Activated naive CD8-positive, alpha-beta T cell treated with anti-CD3 and anti-CD28 coated beads, Interleukin-2, amount 50 U/mL, for 24 hours (primary cell): ENCODE data around the gene MPEG1.

Experiments used
- ATAC-seq: fragments of 150-1000 bp; cut with Tn5 transposase; one replicate; pipeline ENCODE4 v1.10.0; 2021
- DNase-seq: peaks from one replicate; pipeline ENCODE4 v3.0.0; 2021
- H3K27ac Mint-ChIP-seq: one replicate; pipeline ENCODE4 v1.8.0; 2021; ENCODE audit warnings: mild to moderate bottlenecking, mixed read lengths
- H3K27me3 Mint-ChIP-seq: one replicate; pipeline ENCODE4 v1.8.0; 2021; ENCODE audit warnings: mixed read lengths
- H3K36me3 Mint-ChIP-seq: one replicate; pipeline ENCODE4 v1.8.0; 2021; ENCODE audit warnings: low read depth, mixed read lengths
- H3K4me1 Mint-ChIP-seq: one replicate; pipeline ENCODE4 v1.8.0; 2021; ENCODE audit warnings: mixed read lengths
- H3K4me3 Mint-ChIP-seq: one replicate; pipeline ENCODE4 v1.8.0; 2021; ENCODE audit warnings: mild to moderate bottlenecking, moderate library complexity, mixed read lengths
- H3K9me3 Mint-ChIP-seq: one replicate; pipeline ENCODE4 v1.8.0; 2021; ENCODE audit warnings: mixed read lengths

MPEG1 gene

DNA sequence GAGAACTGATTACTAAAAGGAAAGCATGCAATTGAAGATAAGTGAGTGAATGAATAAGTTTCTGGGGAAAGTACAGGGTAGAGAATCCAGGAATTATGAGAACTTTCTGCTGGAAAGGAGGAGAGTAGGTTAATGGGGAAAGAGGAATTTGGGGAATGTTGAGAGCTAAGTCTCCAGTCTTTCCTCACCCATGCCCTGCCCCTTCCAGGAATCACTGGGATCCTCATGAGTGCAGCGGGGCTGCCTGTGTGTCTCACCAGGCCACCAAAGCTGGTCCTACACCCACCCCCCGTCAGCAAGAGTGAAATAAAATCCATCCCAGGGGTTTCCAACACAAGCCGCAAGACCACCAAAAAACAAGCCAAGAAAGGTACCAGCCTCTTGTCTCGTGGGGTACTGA lies 23.8 kb downstream of the MPEG1 start:
- Mint-ChIP-seq H3K9me3 (no peaks in the 10 kb centered on the region), H3K4me1 (no peaks in the 10 kb centered on the region)
- no peak for ATAC-seq

DNA sequence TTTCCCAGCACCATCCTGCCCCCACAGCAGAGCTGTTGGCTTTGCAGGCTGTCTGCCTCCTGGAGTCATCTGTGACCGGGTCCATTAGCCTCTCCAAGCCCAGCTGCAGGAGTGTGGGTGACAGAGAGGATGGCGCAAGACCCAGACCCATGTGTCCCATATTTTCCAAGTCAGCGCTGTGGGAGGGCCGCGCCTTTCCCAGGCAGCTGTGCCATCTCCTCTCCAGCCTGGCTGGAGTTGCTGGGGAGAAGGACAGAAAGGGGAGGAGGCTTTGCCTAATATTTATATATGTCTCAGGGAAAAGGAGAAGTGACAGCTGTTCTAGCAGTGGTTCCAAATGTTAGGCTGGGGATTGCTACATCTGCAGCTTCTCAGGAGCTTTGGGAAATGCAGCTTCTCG lies 25.1 kb downstream of the MPEG1 start:
- no peaks in the 10 kb centered on the region for H3K36me3 Mint-ChIP-seq
- H3K4me3 Mint-ChIP-seq = no peak overlapping the region

More for the DNA sequence above, 23.8 kb downstream of the MPEG1 start:
- no peak overlapping the region for H3K4me3 Mint-ChIP-seq
- no peak for DNase-seq
- H3K27me3 Mint-ChIP-seq = no peaks in the 10 kb centered on the region
- no peak overlapping the region for H3K27ac Mint-ChIP-seq
- no peaks in the 10 kb centered on the region for H3K36me3 Mint-ChIP-seq

GRCh38 chr11:59187035-59187434 lies 25.7 kb downstream of the MPEG1 start:
- Mint-ChIP-seq H3K4me3 (no peak overlapping the region), H3K36me3 (no peaks in the 10 kb centered on the region), H3K9me3 (no peaks in the 10 kb centered on the region), H3K27me3 (no peaks in the 10 kb centered on the region), H3K27ac (no peak overlapping the region), H3K4me1 (no peaks in the 10 kb centered on the region)
- DNase-seq (no peak), ATAC-seq (no peak)

More for the DNA sequence above, 25.1 kb downstream of the MPEG1 start:
- H3K27me3 Mint-ChIP-seq = no peaks in the 10 kb centered on the region
- no peaks in the 10 kb centered on the region for H3K4me1 Mint-ChIP-seq
- no peak for DNase-seq
- no peak overlapping the region for H3K27ac Mint-ChIP-seq
- ATAC-seq = no peak
- H3K9me3 Mint-ChIP-seq = no peaks in the 10 kb centered on the region

- Mint-ChIP-seq H3K27ac (no peak overlapping the region), H3K4me1 (no peaks in the 10 kb centered on the region), H3K4me3 (no peak overlapping the region), H3K27me3 (no peaks in the 10 kb centered on the region), H3K9me3 (no peaks in the 10 kb centered on the region), H3K36me3 (no peaks in the 10 kb centered on the region)
- peak; percentile 44 for ATAC-seq
- DNase-seq = peak; percentile 61
These were observed 26.6 kb downstream of the MPEG1 start for GRCh38 chr11:59186130-59186594.

DNA sequence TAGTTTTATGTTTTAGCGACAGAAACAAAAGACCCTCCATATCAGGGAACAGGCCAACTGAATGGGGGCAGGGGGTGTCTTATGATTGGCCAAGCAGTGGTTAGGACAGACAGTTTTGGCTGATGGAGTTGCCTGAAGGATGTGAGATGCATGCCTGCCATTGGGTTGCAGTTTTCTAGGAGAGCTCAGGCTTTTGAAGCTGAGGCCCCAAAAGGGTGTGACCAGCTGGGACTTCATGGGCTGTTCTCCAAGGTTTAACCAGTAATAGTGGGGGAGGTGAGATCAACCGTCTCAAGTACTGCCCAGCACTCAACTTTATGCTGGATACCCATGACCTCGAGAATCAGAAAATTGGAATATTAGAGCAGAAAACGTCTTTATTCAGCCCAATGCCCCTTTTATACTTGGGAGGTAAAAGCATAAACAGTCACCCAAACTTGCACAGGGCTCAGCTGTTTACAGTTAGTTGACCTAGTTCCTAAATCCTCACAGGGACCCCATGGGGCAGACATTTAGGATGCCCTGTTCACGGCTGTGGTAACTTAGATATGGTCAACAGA lies 27.3 kb downstream of the MPEG1 start:
- ATAC-seq (no peak), DNase-seq (no peak)
- Mint-ChIP-seq H3K4me1 (no peaks in the 10 kb centered on the region), H3K27ac (no peak overlapping the region), H3K4me3 (no peak overlapping the region), H3K9me3 (no peaks in the 10 kb centered on the region), H3K36me3 (no peaks in the 10 kb centered on the region), H3K27me3 (no peaks in the 10 kb centered on the region)

DNA sequence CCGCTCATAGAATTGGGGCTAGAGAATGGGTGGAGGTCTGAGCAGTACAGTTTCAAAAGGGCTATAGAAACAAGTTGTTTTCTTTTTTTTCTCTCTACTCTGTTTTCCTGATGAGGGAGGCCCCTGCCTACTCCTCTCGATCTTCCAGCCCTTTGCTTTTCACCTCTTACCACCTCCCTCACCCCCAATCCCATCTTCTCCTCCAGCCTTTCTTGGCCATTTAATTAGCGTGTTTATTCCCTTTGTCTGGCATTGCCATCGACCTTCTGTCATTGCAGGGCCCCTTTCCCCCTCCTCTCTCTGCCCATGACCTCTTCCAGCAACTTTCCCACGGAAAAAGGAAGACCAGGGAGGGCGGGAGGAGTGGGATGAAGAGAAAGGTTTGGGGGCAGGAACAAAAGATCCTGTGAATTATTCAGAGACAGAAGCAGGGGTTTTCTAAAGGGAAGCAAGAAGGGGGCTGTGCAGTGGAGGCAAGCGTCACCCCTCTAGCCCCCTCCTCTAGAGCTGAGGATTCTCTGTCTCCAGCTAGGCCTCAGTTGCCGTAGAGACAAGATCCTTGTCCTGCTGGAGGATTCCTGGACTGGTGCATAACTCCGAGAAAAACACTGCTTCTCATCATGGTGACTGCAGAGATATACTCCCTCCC lies 27.9 kb downstream of the MPEG1 start:
- DNase-seq (no peak), ATAC-seq (no peak)
- H3K9me3 Mint-ChIP-seq = no peaks in the 10 kb centered on the region
- H3K4me1 Mint-ChIP-seq = no peaks in the 10 kb centered on the region
- H3K27me3 Mint-ChIP-seq = no peaks in the 10 kb centered on the region
- H3K27ac Mint-ChIP-seq = no peak overlapping the region
- H3K4me3 Mint-ChIP-seq = no peak overlapping the region
- no peaks in the 10 kb centered on the region for H3K36me3 Mint-ChIP-seq

DNA sequence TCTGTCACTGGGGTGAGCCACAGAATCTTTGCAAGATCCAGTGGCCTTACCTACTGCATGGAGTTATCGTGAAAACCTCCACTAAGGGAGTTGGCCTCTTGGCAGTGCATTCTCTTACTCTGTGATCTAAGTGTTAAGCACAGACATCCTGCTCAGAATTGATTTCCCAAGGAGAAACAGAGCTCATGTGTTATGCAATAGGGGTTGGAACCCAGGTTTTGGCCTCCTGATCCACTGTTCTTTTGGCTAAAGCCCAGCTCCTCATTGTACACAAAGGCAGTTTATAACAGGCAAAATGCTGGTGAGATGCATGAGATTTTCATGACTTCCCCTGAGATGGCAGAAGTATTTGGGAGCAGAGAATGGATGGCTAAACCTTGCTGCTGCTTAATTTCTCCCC lies 29.0 kb downstream of the MPEG1 start:
- Mint-ChIP-seq H3K36me3 (no peaks in the 10 kb centered on the region), H3K27ac (no peak overlapping the region), H3K27me3 (no peaks in the 10 kb centered on the region), H3K9me3 (no peaks in the 10 kb centered on the region), H3K4me1 (no peaks in the 10 kb centered on the region), H3K4me3 (no peak overlapping the region)
- ATAC-seq (no peak), DNase-seq (no peak)

- H3K27me3 Mint-ChIP-seq = no peaks in the 10 kb centered on the region
- H3K36me3 Mint-ChIP-seq = no peaks in the 10 kb centered on the region
- ATAC-seq (no peak), DNase-seq (no peak)
- no peak overlapping the region for H3K4me3 Mint-ChIP-seq
- no peaks in the 10 kb centered on the region for H3K9me3 Mint-ChIP-seq
- H3K4me1 Mint-ChIP-seq = no peaks in the 10 kb centered on the region
- H3K27ac Mint-ChIP-seq = no peak overlapping the region
These were observed 30.1 kb downstream of the MPEG1 start for GRCh38 chr11:59182457-59183151.

DNA sequence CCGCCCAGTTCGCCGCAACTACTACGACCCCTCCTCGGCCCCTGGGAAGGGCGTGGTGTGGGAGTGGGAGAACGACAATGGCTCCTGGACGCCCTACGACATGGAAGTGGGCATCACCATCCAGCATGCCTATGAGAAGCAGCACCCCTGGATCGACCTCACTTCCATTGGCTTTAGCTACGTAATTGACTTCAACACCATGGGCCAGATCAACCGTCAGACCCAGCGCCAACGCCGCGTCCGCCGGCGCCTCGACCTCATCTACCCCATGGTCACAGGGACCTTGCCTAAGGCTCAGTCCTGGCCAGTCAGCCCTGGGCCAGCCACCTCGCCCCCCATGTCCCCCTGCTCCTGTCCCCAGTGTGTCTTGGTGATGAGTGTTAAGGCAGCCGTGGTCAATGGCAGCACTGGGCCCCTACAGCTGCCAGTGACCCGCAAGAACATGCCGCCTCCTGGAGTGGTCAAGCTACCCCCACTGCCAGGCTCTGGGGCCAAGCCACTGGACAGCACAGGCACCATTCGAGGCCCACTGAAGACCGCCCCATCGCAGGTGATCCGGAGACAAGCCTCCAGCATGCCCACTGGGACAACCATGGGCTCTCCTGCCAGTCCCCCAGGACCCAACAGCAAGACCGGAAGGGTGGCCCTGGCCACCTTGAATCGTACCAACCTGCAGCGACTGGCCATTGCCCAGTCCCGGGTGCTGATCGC lies 30.8 kb downstream of the MPEG1 start:
- Mint-ChIP-seq H3K27ac (no peak overlapping the region), H3K27me3 (peaks cover 2% of the 10 kb centered on the region), H3K36me3 (no peaks in the 10 kb centered on the region), H3K4me1 (no peaks in the 10 kb centered on the region), H3K9me3 (no peaks in the 10 kb centered on the region), H3K4me3 (no peak overlapping the region)
- ATAC-seq (no peak), DNase-seq (no peak)

GRCh38 chr11:59180907-59181306 lies 31.8 kb downstream of the MPEG1 start:
- no peak overlapping the region for H3K4me3 Mint-ChIP-seq
- ATAC-seq (no peak), DNase-seq (no peak)
- no peaks in the 10 kb centered on the region for H3K4me1 Mint-ChIP-seq
- H3K27ac Mint-ChIP-seq = no peak overlapping the region
- H3K27me3 Mint-ChIP-seq = peaks cover 2% of the 10 kb centered on the region
- H3K9me3 Mint-ChIP-seq = no peaks in the 10 kb centered on the region
- no peaks in the 10 kb centered on the region for H3K36me3 Mint-ChIP-seq

DNA sequence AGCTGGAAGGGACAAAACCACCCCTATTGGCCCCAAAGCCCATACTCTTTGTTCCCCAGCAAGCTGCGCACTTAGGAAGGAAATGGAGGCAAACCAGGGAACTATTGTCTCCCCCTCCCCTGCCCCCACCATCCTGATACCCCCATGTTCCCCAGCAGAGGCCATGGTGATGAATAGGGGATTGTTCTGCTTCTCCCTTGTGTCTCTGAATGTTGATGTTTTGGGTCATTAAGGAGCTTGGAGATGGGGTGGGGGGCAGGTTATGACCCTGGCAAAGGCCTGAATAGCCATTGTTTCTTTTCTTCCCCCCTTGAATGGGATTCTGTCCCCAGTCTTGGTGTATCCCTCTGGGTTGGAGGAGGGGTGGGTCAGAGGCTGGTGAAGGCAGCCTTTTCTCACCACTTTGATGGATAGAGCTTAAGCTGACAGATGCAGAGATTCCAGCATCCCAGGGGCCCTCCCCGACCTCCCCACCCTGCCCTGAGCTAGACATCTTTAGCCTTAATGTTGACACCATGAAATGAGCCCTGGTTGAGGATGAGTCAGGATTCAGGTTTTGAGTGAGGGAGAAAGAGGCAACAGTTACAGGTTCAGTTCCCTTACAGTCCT lies 32.5 kb downstream of the MPEG1 start:
- H3K36me3 Mint-ChIP-seq = no peaks in the 10 kb centered on the region
- H3K27me3 Mint-ChIP-seq = peaks cover 2% of the 10 kb centered on the region
- no peak overlapping the region for H3K4me3 Mint-ChIP-seq
- H3K27ac Mint-ChIP-seq = no peak overlapping the region
- H3K9me3 Mint-ChIP-seq = no peaks in the 10 kb centered on the region
- no peaks in the 10 kb centered on the region for H3K4me1 Mint-ChIP-seq
- DNase-seq (no peak), ATAC-seq (no peak)

GRCh38 chr11:59179121-59179520 lies 33.6 kb downstream of the MPEG1 start:
- ATAC-seq (no peak), DNase-seq (no peak)
- peaks cover 11% of the 10 kb centered on the region for H3K27me3 Mint-ChIP-seq
- H3K27ac Mint-ChIP-seq = no peak overlapping the region
- no peak overlapping the region for H3K4me3 Mint-ChIP-seq
- peaks cover 5% of the 10 kb centered on the region for H3K4me1 Mint-ChIP-seq
- no peaks in the 10 kb centered on the region for H3K36me3 Mint-ChIP-seq
- no peaks in the 10 kb centered on the region for H3K9me3 Mint-ChIP-seq

- Mint-ChIP-seq H3K27me3 (peaks cover 16% of the 10 kb centered on the region), H3K4me3 (no peak overlapping the region), H3K9me3 (no peaks in the 10 kb centered on the region), H3K36me3 (no peaks in the 10 kb centered on the region), H3K27ac (no peak overlapping the region), H3K4me1 (peaks cover 7% of the 10 kb centered on the region)
- no peak for ATAC-seq
- DNase-seq = no peak
These were observed 34.3 kb downstream of the MPEG1 start for GRCh38 chr11:59178402-59178801.

DNA sequence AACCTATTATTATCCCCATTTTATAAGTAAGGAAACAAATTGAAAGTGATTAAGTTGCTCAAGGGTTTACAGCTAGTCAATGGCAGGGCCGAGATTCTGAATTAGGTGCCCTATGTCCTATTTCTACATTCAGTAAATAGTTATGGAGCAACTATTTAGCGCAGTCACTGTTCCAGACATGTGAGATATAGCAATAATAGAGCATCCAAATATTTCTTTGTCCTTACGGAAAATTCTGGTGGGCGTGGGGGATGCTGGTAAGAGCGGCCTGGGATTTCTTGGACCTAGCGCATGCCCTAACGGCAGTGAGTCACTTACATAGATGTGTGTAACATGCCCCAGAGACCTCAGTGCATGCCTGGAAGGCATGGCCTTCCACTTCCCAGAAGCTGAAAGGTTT lies 36.4 kb downstream of the MPEG1 start:
- ATAC-seq (no peak), DNase-seq (no peak)
- H3K4me1 Mint-ChIP-seq = peaks cover 15% of the 10 kb centered on the region
- H3K27ac Mint-ChIP-seq = no peak overlapping the region
- H3K27me3 Mint-ChIP-seq = peaks cover 24% of the 10 kb centered on the region
- H3K4me3 Mint-ChIP-seq = no peak overlapping the region
- H3K36me3 Mint-ChIP-seq = no peaks in the 10 kb centered on the region
- no peaks in the 10 kb centered on the region for H3K9me3 Mint-ChIP-seq
